DND-41 (cell line): ENCODE measurements around the gene UGCG.

Experiments used
- EZH2 ChIP-seq: IDR thresholded peaks from 3 replicates; pipeline ENCODE4 v1.6.1; 2012; ENCODE audit warnings: borderline replicate concordance, low read depth, mild to moderate bottlenecking, moderate library complexity, low read length, inconsistent platforms; ENCODE audit not compliant: severe bottlenecking
- TF ChIP-seq, protein P1 (sequence below): IDR thresholded peaks from 2 replicates; pipeline ENCODE4 v1.5.1; 2012; ENCODE audit warnings: borderline replicate concordance, low read length, moderate library complexity, mild to moderate bottlenecking; ENCODE audit not compliant: poor library complexity, severe bottlenecking; ENCODE audit errors: extremely low read depth

- TF ChIP-seq, protein P1, sequence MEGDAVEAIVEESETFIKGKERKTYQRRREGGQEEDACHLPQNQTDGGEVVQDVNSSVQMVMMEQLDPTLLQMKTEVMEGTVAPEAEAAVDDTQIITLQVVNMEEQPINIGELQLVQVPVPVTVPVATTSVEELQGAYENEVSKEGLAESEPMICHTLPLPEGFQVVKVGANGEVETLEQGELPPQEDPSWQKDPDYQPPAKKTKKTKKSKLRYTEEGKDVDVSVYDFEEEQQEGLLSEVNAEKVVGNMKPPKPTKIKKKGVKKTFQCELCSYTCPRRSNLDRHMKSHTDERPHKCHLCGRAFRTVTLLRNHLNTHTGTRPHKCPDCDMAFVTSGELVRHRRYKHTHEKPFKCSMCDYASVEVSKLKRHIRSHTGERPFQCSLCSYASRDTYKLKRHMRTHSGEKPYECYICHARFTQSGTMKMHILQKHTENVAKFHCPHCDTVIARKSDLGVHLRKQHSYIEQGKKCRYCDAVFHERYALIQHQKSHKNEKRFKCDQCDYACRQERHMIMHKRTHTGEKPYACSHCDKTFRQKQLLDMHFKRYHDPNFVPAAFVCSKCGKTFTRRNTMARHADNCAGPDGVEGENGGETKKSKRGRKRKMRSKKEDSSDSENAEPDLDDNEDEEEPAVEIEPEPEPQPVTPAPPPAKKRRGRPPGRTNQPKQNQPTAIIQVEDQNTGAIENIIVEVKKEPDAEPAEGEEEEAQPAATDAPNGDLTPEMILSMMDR: no peak
- TF ChIP-seq EZH2: no peak
These were observed 25.9 kb downstream of the UGCG start for GRCh38 chr9:111922324-111923013.
